Hematopoietic multipotent progenitor cell treated with erythropoietin and hydrocortisone succinate and interleukin-3 and kit ligand, for 6 days (in vitro differentiated cells): ENCODE results near the gene LLGL2.

Experiments used
- DNase-seq: peaks from one replicate; pipeline ENCODE4 v3.0.0-alpha.2; 2015

LLGL2 gene

DNA sequence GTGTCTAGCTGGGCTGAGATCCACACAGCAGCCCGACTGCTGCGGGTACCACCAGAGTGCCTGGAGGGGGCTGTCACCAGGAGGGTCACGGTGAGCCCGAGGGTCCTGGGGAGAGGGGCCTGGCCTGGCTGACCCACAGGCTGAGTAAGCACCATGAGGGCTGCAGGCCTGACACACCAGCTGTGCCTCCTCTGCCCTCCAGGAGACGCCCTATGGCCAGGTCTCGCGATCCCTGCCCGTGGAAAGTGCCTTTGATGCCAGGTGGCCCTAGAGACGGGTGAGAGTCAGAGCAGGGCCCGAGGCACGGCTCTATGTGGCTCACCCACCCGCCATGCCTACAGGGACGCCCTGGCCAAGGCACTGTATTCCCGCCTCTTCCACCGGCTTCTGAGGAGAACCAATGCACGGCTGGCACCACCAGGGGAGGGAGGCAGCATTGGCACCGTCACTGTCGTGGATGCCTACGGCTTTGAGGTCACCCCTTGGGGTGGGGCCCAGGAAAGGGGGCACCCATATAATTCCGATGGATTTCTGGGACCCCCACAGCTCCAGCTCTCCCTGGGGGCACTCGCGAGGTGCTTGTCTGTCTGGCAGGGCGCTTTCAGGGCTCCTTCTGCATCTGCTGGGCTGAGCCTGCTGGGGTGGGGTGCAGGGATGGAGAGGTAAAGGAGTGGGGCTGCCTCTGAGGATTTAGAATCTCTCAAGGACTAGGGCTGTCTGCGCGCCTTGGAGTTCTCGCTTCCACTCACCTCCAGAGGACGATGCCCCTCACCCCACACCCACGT is 69.2 kb downstream of the LLGL2 start:
- no peak for DNase-seq

DNA sequence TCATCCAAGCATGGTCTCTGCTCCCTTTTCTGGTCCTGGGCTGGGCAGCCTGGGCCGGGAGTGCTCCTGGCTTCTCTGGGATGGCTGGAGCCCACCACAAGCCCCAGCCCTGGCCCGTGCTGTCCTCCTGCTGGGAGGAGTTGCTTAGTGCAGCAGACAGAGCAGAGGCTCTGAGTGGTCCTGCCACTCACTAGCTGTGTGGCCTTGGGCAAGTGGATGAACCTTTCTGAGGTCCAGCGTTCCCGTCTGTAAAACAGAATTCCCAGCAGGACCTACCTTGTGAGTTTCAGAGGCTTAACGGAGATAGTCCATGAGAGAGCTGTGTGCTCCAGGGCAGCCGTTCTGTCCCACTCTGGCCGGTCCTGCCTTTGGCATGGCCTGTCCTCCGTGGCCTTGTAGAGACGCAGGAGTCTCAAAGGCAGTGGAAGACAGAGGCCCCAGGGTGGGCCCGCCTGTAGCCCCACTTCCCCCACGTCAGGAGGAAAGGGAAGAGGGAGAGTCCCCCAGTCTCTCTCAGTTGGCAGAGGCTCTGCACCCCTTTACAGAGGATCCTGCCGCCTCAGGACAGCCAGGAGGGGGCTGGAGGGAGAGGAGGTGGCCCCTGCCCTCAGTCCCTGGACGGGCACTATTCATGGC is 69.9 kb downstream of the LLGL2 start:
- DNase-seq = no peak

DNA sequence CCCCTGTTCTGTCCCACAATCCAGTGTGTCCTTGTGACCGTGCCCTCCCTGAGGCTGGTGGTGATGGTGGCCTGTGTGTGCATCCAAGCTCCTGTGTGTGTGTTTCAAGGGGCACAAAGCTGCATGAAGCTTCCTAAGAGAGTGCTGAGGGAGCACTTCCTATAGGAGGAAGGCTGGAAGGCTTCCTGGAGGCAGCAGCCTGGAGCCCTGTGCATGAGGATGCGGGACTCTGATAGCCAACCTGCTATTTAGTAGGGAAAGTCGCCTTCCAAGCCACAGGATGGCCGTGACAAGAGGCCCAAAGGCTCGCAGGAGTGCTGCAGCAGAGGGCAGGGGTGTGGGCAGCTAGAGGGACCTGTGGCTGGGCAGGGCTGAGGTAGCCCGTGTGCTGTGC is 70.4 kb downstream of the LLGL2 start:
- DNase-seq = no peak

DNA sequence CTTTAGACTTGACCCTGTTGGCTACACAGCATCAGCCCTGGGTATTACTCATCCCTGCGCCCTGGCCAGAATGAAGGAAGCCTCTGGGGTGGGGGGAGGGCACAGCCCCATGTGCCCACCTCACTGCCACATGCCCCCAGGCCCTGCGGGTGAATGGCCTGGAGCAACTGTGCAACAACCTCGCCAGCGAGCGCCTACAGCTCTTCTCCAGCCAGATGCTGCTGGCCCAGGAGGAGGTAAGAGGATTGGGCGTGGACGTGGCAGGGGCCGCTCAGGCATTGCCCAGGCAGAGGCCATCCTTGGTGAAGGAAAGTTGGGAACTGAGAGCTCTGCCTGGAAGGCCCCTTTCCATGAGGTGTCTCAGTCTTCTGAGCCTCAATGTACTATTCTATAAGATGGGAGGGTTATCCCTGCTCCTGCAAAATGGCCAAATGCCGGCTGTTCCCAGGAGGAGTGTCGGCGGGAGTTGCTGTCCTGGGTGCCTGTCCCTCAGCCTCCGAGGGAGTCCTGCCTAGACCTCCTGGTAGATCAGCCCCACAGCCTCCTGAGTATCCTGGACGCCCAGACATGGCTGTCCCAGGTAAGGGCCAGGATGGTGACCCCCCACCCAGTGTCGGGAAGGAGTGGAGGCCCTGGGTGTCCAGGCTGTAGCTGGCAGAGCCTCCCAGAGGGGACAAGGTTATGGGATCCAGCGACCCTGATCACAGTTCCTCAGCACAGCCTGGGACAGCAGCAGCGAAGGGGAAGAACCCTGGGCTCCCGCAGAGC is 71.0 kb downstream of the LLGL2 start:
- DNase-seq = no peak

DNA sequence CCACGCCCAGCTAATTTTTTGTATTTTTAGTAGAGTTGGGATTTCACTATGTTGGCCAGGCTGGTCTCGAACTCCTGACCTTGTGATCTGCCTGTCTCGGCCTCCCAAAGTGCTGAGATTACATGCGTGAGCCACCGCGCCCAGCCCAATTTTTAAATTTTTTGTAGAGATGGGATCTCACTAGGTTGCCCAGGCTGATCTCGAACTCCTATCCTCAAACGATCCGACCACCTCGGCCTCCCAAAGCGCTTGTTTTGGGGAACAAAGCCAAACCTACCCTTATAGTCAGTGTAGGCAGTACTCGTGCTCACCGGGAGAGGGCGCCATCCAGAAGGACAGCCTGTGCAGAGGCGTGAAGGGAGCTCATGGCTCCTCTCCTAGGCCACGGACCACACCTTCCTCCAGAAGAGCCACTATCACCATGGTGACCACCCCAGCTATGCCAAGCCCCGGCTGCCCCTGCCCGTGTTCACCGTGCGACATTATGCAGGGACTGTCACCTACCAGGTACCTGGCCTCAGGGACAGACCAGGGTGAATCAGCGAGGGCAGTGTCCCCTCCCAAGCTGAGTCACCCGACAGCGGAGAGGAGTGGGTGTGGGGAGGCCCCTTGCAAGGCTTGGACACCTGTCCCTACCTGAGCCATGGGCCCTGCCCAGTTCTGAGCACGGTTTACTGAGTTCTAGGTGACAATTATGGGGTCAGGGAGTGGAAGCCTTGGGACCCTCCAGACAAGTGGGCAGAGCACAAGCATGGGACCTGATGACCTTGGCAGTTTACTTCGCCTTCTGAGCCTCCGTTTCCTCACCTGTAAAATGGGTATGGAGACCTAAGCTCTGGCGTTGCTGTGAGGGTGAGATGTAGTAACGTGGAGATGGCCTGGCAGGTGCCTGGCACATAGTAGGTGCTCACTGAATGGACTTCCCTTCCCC is 75.8 kb downstream of the LLGL2 start:
- peak; percentile 83 for DNase-seq

DNA sequence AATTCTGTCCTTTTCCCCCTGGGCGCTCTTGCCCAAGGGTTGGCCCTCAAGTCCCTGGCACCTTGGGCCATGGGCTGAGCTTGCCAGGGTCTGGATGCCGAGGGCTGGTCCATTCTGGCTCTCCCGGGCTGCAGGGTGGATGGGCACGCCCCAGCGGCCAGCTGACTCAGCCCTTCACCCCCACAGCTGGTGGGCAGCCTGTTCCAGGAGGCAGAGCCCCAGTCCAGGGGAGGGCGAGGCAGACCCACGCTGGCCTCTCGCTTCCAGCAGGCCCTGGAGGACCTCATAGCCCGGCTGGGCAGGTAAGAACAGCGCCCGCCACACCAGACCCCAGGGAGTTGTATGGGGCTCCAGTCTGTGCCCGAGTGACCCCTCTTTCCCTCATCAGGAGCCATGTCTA is 77.1 kb downstream of the LLGL2 start:
- no peak for DNase-seq

DNA sequence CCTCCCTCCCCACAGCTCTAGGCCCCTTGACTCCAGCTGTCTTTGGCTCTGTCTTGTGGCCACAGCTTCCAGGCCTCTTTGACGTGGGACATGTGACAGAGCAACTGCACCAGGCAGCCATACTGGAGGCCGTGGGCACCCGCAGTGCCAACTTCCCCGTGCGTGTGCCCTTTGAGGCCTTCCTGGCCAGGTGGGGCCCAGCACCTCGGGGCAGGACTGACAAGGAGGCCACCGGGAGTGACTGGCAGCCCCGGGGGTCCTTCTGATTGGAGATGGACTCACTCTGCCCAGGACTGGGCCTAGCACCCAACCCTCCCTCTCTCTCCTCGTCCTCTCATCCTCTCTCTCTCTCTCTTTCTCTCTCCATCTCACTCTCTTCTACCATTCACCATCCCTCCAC is 77.6 kb downstream of the LLGL2 start:
- no peak for DNase-seq

DNA sequence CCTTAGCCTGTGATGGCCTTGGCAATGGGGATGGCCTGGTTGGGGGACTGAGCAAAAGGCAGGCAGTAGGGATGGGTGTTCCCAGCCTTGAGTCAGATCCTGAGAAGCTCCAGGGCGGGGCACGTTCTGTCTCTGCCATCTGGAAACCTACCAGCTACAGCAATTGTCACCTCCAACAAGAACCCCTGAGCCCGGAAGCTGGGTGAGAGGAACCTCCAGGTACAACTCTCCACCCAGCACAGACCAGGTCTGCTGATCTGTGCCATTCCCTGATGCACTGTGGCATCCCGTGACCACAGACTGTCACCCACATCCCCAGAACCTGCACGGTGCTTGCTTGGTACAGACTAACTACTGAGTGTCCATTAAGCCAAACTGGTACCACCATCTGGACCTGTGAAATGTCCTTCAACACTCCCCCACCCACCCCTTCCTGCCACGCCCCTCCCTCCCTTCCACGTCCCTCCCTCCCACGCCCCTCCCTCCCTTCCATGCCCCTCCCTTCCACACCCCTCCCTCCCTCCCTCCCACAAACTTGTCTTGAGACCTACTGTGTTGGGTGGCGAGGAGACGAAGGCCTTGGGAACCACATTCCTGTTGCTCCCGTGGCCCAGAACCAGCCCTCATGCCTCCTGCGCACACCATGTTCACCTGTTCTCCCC is 78.7 kb downstream of the LLGL2 start:
- no peak for DNase-seq

DNA sequence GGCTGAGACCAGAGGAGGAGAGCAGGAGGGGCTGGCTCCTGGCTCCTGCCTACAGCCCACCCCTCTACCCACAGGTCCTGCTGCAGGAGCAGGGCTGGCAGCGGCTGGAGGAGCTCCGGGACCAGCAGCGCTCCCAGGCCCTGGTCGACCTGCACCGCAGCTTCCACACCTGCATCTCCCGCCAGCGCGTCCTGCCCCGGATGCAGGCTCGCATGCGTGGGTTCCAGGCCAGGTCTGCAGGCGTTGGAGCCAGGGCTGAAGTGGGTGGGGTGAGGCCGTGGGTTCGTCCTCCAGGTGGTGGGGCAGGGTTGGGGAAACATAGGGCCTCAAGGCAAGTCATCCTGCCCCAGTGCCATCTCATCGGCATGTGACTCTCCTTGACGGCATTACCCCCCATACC is 80.3 kb downstream of the LLGL2 start:
- DNase-seq = no peak

DNA sequence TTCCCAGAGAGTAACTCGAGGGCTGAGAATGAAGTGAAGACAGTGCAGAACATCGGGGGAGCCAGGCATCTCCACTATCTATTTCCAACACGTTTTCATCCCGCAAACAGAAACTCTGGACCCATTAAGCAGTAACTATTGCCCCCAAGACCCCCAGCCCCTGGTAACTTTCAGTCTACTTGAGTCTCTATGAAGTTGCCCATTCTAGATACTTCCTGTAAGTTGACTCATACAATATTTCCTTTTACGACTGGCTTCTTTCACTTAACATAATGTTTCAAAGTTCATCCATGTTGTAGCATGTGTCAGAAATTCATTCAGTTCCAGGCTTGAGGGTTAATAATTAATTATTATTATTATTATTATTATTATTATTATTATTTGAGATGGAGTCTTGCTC is 81.6 kb downstream of the LLGL2 start:
- no peak for DNase-seq

DNA sequence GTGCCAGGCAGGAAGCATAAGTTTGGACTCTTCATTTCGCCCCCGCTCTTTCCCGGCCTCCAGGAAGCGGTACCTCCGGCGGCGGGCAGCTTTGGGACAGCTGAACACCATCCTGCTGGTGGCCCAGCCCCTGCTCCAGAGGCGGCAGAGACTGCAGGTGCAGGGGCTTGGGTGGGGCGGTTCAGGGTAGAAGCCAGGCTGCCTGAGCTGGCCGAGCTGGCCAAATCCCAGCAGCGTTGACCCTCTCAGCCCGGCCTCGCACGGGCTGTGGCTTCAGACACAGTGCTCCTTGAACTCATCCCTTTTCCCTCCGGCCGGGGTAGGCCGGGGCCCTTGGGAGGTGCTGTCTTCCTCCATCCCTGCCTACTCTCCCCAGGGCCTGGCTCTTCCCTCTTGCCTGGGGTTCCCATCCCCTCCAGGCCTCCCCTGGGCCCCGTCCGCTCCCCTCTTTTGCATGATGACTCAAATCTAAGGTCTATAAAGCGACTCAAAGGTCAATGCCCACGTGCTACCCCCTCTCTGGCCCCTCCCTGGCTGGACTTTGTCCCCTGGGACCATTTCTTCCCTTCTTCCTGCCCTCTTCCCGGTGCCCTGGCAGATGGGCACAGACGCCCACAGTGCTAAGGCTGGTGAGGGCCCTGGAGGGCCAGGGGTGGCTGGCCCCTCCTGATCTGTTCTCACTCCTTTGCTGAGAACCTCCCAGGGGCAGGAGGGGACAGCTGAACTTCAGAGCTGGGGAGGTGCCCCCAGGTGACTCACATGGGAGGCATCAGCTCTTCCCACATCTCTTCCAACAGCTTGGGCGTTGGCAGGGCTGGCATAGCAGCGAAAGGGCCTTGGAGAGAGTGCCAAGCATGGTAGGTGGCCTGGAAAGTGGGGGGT is 84.8 kb downstream of the LLGL2 start:
- no peak for DNase-seq

DNA sequence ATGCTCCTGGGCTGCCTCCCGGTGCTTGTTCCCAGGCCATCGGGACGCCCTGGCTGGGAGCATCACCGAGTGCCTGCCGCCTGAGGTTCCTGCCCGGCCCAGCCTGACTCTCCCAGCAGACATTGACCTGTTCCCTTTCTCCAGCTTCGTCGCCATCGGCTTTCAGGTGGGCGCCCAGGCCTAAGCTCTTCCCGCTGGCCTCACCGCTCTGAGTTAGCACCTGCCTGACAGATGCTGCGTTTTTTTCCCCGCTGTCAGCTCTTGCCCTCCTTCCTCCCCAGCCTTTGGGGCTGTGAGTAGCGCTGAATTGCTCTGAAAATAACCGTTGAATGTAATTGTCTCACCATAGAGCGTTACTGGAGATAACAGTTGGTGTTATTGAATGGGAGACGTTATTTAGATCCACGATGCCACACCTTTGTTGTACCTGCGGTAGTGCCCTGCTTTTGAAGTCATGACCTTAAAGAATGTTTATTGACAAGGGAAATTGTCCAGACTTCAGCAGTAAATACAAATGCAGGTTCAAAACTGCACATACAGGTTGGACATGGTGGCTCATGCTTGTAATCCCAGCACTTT is 86.4 kb downstream of the LLGL2 start:
- DNase-seq = no peak

DNA sequence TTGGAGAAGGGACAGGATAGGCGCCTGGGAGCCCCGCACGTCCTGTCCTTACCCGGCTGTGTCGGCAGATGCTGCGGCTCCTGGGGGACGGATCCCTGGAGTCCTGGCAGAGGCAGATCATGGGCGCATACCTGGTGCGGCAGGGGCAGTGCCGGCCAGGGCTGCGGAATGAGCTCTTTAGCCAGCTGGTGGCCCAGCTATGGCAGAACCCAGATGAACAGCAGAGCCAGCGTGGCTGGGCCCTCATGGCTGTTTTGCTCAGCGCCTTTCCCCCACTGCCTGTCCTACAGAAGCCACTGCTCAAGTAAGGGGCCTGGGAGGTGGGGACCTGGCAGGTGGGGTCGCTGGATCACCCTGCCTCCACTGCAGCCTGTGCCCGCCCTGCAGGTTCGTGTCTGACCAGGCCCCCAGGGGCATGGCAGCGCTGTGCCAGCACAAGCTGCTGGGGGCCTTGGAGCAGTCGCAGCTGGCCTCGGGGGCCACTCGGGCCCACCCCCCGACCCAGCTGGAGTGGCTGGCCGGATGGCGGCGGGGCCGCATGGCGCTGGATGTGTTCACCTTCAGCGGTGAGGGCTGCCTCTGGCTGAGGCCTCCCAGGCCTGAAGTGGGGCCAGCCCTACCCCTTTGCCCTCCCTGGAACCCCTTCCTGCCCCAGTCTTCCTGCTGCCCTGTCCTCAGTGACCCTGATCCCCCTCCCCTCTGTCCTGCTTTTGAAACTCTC is 87.6 kb downstream of the LLGL2 start:
- DNase-seq = no peak

DNA sequence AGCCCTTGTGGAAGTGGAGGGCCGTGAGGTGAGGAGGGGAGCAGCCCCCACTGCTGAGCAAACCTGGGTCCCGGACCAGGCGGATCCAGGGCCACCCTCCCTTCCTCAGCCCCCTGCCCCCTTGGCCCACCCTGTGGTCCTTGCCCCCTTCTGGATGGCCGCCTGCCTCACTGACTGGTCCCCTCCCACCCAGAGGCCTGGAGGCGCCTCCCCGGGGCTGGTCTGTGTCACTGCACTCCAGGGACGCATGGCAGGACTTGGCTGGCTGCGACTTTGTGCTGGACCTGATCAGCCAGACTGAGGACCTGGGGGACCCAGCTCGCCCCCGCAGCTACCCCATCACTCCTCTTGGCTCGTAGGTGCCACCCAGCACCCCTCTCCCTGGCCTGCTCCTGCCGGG is 88.5 kb downstream of the LLGL2 start:
- no peak for DNase-seq

DNA sequence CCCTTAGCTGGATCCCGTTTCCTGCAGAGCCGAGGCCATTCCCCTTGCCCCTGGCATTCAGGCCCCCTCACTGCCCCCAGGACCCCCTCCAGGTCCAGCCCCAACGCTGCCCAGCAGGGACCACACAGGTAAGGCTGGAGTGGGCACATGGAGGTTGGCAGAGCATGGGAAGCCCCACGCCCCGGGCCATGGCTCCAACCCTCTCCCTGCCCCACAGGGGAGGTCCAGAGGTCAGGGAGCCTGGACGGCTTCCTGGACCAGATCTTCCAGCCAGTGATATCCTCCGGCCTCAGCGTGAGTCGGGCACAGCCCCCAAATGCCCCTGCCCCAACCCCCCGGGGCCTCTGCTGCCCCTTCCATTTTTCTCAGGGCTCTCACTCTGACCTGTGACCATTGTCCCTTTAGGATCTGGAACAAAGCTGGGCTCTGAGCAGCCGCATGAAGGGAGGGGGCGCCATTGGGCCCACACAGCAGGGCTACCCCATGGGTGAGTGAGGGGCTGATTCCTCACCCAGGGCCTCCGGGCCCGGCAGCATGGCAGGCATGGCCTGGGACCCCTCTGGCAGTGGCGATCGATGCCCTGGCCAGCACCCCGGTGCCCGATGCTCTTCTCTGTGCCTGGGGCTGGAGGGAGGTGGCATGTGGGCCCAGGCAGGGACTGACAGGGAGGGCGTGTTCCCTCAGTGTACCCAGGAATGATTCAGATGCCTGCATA is 89.2 kb downstream of the LLGL2 start:
- no peak for DNase-seq

DNA sequence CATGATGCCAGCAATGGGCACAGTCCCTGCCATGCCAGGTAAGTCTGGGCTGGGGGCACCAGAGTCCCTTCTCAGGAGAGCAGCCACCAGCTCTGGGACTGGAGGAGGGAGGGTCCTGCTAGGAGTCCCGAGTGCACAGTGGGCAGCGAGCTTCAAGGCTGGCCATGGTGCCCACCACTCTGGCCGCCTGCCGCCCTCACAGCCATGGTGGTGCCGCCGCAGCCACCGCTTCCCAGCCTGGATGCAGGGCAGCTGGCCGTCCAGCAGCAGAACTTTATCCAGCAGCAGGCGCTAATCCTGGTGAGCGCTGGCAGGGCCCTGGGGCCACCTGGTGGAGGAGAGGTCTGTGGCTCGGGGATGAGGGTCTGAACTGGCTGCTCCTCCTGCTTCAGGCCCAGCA is 89.8 kb downstream of the LLGL2 start:
- no peak for DNase-seq

DNA sequence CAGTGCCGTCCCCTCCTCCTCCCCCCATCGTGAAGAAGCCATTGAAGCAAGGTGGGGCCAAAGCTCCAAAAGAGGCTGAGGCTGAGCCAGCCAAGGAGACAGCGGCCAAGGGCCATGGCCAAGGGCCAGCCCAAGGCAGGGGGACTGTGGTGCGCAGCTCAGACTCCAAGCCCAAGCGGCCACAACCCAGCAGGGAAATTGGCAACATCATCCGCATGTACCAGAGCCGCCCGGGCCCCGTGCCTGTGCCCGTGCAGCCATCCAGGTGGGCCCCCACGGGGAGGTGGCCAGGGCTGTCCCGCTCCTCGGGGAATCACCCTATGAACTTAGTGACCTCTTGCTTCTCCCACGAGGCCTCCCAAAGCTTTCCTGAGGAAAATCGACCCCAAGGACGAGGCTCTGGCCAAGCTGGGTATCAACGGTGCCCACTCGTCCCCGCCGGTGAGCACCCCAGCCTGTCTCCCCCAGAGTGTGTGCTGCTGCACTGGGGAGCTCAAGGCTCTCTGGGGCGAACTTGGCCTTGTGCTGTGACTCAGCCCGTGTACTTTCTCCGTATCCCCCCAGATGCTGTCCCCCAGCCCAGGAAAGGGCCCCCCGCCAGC is 91.1 kb downstream of the LLGL2 start:
- DNase-seq = no peak

DNA sequence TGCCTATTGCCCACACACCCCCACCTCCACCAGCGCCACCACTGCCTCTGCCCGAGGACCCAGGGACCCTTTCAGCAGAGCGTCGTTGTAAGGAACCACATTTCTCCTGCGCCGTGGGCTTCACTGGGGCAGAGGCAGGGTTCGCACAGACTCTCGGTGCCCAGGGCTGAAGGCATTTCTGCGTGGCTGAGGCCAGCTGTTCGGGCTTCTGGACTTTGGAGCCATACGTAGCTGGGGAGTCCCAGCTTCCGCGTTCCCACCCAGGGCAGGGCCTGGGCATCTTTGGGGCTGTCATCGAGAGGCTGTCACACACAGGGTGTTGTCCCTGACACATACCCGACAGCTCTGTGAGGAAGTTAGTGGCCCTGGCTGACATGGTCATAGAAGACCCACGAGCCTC is 91.7 kb downstream of the LLGL2 start:
- no peak for DNase-seq

DNA sequence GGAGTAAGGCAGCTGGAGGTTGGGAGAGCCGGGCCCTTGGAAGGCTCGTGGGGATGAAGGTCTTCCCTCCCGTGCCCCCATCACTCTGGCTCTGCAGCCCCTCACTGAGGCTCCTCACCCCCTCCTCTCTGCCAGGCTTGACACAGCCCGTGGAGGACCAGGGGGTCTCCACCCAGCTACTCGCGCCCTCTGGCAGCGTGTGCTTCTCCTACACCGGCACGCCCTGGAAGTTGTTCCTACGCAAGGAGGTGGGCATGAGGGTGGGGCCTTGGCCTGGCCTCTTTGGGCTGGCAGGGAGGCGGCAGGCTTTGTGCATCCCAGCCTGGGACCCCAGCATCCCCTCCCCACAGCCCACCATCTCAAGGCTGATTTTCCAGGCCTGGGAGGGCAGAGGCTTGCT is 92.2 kb downstream of the LLGL2 start:
- no peak for DNase-seq
